ENCODE measurements around the gene ISX.

- no peak for TF ChIP-seq CTCF (IDR thresholded peaks at IDR 0.05)
- TF ChIP-seq EP300 (IDR thresholded peaks at IDR 0.05) = no peak
- TF ChIP-seq MYC (IDR thresholded peaks at IDR 0.05; ENCODE audit: borderline replicate concordance, low read length) = no peak
- no peak for TF ChIP-seq CBX8 (IDR thresholded peaks at IDR 0.05)
- TF ChIP-seq POLR2A (IDR thresholded peaks at IDR 0.05; ENCODE audit: low read length) = no peak
- no peak for TF ChIP-seq KDM5A (IDR thresholded peaks at IDR 0.05)
- no peak for TF ChIP-seq RAD21 (conservative IDR thresholded peaks at IDR 0.05 in 1 of 2, IDR thresholded peaks at IDR 0.05 in 1 of 2)
- TF ChIP-seq BHLHE40 (IDR thresholded peaks at IDR 0.05; ENCODE audit: low read depth, low read length) = no peak
- no peak for TF ChIP-seq SMC3 (IDR thresholded peaks at IDR 0.05)
- no peak for TF ChIP-seq NR3C1 (IDR thresholded peaks at IDR 0.05)
- TF ChIP-seq CEBPB (IDR thresholded peaks at IDR 0.05) = no peak
- TF ChIP-seq NFE2L2 (conservative IDR thresholded peaks at IDR 0.05; ENCODE audit: low read length) = no peak
Measured at GRCh38 chr22:35069541-35069940, 3.6 kb downstream of the ISX start.
